Measurements from ENCODE around the gene TRPM3.

Gene TRPM3

GRCh38 chr9:70852711-70853240, 268.6 kb downstream of the TRPM3 start:
- in situ Hi-C loops (cut with HindIII; ENCODE audit: low sequenced_read_pairs), result no loop called here

DNA sequence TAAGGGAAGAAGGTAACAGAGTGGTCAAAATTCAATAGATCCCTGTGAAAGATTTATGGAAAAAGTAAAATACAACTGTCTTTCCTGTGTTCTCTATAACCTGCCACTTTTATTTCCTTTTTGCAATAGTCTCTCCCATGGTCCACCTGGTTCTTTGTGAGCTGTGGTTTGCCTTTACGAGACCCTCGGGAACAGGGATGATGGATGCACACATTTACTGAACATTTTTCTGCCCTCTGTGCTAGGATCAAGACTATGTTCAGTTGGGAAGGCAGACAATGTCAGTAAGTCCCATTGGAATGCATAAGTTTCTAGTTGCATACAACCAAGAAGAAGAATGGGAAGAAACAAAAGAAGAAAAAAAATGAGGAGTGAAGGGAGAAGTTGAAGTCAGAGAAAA, 281.2 kb downstream of the TRPM3 start:
- in situ Hi-C loops (cut with HindIII; ENCODE audit: low sequenced_read_pairs), result no loop called here

DNA sequence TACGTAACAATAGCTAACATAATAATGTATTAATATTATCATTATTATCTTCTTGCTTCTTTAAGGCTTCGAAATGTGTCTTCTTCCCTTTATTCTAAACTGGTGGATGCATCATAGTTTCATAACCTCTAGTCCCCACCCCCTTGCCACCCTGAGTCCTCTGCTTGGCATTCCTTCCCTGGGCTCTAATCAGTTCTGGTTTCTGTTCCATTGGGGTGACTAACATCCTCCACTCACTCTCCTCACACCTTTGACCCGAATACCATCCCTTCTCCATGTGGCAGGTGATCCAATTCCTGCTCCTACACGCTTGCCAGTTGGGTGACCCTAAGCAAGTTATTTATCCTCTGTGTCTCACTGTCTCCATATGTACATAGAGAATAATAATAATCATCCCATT, 286.1 kb downstream of the TRPM3 start:
- in situ Hi-C loops (cut with HindIII; ENCODE audit: low sequenced_read_pairs), result no loop called here

GRCh38 chr9:70832492-70832891, 288.9 kb downstream of the TRPM3 start:
- in situ Hi-C loops (cut with HindIII; ENCODE audit: low sequenced_read_pairs), result no loop called here

DNA sequence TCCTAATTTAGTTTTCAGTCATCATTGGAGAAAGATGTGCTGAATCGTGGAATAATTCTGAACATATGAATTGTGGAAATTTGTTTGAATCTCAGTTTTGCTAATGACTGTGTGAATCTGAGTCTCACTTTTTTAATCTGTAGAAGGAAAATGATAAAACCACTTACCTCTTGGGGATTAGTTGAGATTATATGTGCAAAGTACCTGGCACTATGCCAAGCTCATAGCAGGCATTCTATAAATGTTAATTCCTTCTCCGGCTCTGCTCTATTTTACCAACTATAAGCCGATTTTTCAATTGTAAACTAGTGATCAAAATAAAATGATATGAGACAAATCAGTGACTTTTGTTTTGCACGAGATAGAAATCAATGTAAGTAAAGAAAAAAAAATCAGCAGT, 290.8 kb downstream of the TRPM3 start:
- in situ Hi-C loops (cut with HindIII; ENCODE audit: low sequenced_read_pairs), result no loop called here

- in situ Hi-C loops (cut with HindIII; ENCODE audit: low sequenced_read_pairs), result no loop called here
These were observed 291.7 kb downstream of the TRPM3 start for GRCh38 chr9:70829591-70830265.

DNA sequence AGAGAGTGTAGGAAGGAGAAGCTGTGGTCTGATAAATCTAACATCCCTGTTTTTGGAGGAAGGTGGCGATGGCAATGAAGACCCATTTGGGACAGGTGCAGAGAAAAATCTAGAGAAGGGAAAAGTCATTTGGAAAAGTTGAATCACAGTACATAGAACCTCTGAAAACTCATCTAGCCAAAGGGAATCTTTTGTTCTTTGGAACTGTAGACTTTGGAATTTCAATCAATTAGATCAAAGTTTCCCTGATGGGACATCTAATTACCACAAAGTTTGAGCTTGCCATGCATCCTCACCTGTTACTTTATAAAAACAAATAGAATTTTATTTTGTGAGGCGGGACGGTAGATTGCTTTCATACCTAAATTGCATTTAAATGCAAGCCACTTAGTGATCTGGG, 294.9 kb downstream of the TRPM3 start:
- in situ Hi-C loops (cut with HindIII; ENCODE audit: low sequenced_read_pairs), result no loop called here

DNA sequence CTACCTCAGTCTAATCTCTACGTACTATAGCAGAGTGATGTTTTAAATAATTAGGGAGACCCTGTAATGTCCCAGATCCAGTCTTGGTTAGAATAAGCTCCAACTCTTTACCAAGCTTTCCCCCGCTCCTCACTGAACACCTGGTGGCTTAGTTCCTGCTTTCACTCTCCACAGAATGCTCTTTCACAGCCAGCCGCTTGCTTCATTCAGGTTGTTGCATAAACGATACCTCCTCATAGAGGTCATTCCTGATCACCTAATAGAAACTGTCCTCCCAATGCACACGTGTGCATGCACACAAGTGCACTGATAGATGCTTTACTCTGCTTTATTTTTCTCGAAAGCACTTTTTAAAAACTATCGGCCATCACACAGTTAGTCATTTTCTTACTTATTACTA, 298.1 kb downstream of the TRPM3 start:
- in situ Hi-C loops (cut with HindIII; ENCODE audit: low sequenced_read_pairs), result no loop called here

DNA sequence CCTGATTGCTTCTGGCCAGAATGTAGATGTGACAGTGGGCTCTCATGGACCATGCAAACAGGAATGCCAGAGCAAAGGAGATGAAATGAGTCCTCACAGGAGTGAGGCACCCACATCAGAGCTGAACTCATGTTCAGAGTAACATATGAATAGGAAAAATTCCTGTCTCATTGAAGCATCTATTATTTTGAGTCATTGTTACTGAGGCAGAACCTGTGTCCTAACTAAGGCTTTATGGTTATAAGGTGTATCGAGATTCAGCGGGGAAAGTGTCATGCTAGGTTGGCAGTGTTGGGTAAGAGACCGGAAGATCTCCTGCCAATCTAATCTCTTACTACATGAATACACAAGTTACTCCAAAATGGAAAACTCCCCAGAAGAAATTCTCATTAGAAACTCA, 304.1 kb downstream of the TRPM3 start:
- in situ Hi-C loops (cut with HindIII; ENCODE audit: low sequenced_read_pairs), result no loop called here

- in situ Hi-C loops (cut with HindIII; ENCODE audit: low sequenced_read_pairs), result no loop called here
These were observed 304.5 kb downstream of the TRPM3 start for GRCh38 chr9:70816891-70817290.

- in situ Hi-C loops (cut with HindIII; ENCODE audit: low sequenced_read_pairs), result no loop called here
These were observed 305.1 kb downstream of the TRPM3 start for GRCh38 chr9:70816316-70816715.

GRCh38 chr9:70814597-70814996, 306.8 kb downstream of the TRPM3 start:
- in situ Hi-C loops (cut with HindIII; ENCODE audit: low sequenced_read_pairs), result no loop called here

- in situ Hi-C loops (cut with HindIII; ENCODE audit: low sequenced_read_pairs), result no loop called here
These were observed 308.3 kb downstream of the TRPM3 start for GRCh38 chr9:70813141-70813540.

GRCh38 chr9:70811638-70812037, 309.8 kb downstream of the TRPM3 start:
- in situ Hi-C loops (cut with HindIII; ENCODE audit: low sequenced_read_pairs), result no loop called here

DNA sequence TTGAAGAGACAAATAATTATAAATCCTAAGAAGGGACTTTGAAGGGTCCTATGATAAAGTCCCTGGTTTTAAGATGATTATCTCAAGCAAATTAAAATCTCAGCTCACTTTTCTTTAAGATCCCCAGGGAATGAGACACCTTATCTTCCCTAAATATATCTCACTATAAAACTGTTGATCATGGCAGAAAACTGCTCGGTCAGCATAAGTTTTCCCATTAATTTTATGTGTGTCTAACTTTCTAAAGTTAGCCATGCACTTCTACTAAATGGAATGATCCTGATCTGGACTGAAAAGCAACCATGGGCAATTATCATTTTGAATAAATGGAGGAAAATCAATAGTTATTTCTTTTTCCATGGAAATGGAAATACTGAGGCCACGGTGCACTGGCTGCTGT, 314.5 kb downstream of the TRPM3 start:
- in situ Hi-C loops (cut with HindIII; ENCODE audit: low sequenced_read_pairs), result no loop called here

DNA sequence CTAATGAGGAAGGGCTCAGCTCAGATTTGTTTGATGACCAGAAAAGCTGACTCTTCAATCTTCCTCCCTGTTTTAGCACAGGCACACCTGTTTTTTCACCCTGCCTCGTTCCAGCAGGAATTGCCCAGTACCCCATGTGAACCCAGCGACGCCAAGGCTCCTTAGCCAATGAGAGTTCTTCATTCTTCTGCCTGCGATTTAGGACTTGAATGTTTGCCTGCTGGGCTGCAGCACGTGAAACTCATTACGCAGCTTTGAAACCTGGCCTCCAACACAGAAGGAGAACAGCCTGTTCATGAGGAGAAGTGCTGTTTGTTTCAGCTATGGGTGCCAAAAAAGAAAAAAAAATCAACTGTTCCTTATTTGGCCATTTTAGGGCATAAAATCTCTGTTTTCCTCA, 315.5 kb downstream of the TRPM3 start:
- in situ Hi-C loops (cut with HindIII; ENCODE audit: low sequenced_read_pairs), result no loop called here

DNA sequence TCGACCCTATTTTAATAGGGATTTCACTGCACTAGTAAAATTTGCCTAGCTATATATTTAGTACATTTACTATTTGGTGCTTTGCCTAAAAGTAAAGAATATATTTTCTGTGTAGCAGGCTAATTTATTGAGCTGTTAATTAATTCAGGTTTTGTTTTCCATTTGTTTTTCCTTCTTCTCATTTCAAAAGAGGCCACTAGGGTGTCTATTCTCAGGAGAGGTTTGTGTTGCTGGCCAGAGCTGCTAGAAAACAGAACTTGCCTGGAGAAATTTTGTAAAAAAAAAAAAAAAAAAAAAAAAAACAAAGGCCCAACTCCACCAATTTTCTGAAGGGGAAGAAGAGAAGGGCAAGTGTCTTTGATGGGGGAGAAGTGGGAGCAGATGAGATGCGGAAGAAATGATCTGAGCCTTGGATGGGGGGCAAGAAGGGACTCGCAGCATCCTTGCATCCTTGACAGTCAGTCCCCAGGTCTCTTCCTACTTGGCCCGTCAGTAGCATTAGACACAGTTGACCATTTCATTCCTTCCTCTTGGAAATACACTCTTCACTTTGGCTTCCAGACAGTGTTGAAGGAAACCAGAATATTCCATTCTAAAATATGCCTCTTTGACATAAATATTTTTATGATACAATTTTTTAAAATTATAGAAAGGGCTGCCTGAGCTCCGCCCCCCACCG, 318.5 kb downstream of the TRPM3 start:
- in situ Hi-C loops (cut with HindIII; ENCODE audit: low sequenced_read_pairs), result no loop called here

DNA sequence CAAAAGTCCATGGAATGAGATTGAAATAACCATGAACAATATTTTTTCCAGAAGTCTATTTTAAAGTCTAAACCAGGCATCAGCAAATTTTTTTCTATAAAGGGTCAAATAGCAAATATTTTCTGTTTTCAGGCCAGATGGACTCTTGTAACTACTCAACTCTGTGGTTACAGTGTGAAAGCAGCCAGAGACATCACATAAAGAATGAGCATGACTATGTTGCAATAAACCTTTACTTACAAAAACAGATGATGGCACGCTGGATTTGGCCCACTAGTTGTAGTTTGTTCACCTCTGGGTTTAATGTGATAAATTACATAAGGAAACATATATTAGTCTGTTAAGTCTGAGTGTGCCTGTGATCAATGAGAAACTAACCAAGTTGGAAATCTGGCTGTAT, 319.2 kb downstream of the TRPM3 start:
- in situ Hi-C loops (cut with HindIII; ENCODE audit: low sequenced_read_pairs), result no loop called here

- in situ Hi-C loops (cut with HindIII; ENCODE audit: low sequenced_read_pairs), result no loop called here
These were observed 320.1 kb downstream of the TRPM3 start for GRCh38 chr9:70801181-70801829.

DNA sequence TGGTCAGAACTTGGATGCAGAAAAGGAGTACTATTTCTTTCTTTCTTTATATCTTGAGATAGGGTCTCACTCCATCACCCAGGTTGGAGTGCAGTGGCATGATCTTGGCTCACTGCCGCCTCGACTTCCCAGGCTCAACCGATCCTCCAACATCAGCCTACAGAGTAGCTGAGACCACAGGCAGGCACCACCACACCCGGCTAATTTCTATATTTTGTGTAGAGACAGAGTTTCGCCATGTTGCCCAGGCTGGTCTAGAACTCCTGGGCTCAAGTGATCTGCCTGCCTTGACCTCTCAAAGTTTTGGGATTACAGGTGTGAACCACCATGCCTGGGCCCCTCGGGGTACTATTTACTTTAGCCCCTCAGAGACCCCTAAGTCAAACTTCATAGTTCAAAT, 323.4 kb downstream of the TRPM3 start:
- in situ Hi-C loops (cut with HindIII; ENCODE audit: low sequenced_read_pairs), result no loop called here

DNA sequence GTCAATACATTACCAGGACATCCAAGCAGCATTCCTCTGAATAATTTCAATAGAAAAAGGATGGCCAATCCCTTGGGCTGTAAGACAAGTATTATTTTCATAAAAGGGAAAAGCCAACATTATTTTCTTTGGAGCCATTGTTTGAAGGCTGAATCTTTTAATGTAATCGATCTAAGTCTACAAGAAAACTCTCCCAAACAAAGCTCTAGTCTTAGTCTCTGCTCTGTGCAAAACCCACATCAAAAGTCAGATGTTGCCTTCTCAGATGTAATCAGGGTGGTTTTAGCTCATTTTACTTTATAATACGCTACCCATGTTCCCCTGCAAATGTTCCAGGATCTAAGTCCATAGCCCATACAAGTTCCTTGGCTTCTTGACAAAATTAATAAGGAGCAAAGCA, 325.6 kb downstream of the TRPM3 start:
- in situ Hi-C loops (cut with HindIII; ENCODE audit: low sequenced_read_pairs), result no loop called here

GRCh38 chr9:70792796-70793195, 328.6 kb downstream of the TRPM3 start:
- in situ Hi-C loops (cut with HindIII; ENCODE audit: low sequenced_read_pairs), result no loop called here
